ENCODE data around the gene GIPC3.

Gene GIPC3

GRCh38 chr19:3604227-3604986 is 19.1 kb downstream of the GIPC3 start:
- Histone ChIP-seq H3K27ac (no peak overlapping the region), H3K27me3 (ENCODE audit: insufficient read depth, low read depth, severe bottlenecking) (no peaks in the 10 kb centered on the region), H3K36me3 (no peaks in the 10 kb centered on the region), H3K9me3 (ENCODE audit: severe bottlenecking) (no peaks in the 10 kb centered on the region), H3K4me3 (ENCODE audit: low read depth, low read length) (no peak overlapping the region)
- TF ChIP-seq CTCF (IDR thresholded peaks at IDR 0.05; ENCODE audit: low read depth, low read length) = no peak
- DNase-seq = no peak

GRCh38 chr19:3604987-3605343 is 19.7 kb downstream of the GIPC3 start:
- H3K27ac ChIP-seq = no peak overlapping the region
- no peaks in the 10 kb centered on the region for H3K9me3 ChIP-seq (ENCODE audit: severe bottlenecking)
- no peak overlapping the region for H3K4me3 ChIP-seq (ENCODE audit: low read depth, low read length)
- no peak for TF ChIP-seq CTCF (IDR thresholded peaks at IDR 0.05; ENCODE audit: low read depth, low read length)
- H3K36me3 ChIP-seq = no peaks in the 10 kb centered on the region
- DNase-seq = no peak
- no peaks in the 10 kb centered on the region for H3K27me3 ChIP-seq (ENCODE audit: insufficient read depth, low read depth, severe bottlenecking)

- Histone ChIP-seq H3K36me3 (no peaks in the 10 kb centered on the region), H3K27ac (no peak overlapping the region), H3K27me3 (ENCODE audit: insufficient read depth, low read depth, severe bottlenecking) (no peaks in the 10 kb centered on the region), H3K4me3 (ENCODE audit: low read depth, low read length) (no peak overlapping the region), H3K9me3 (ENCODE audit: severe bottlenecking) (no peaks in the 10 kb centered on the region)
- DNase-seq = no peak
- TF ChIP-seq CTCF (IDR thresholded peaks at IDR 0.05; ENCODE audit: low read depth, low read length) = no peak
These were observed 20.1 kb downstream of the GIPC3 start for GRCh38 chr19:3605361-3605760.

GRCh38 chr19:3605770-3606169 is 20.5 kb downstream of the GIPC3 start:
- DNase-seq = no peak
- H3K27ac ChIP-seq = no peak overlapping the region
- TF ChIP-seq CTCF (IDR thresholded peaks at IDR 0.05; ENCODE audit: low read depth, low read length) = no peak
- H3K36me3 ChIP-seq = no peaks in the 10 kb centered on the region
- H3K4me3 ChIP-seq (ENCODE audit: low read depth, low read length) = peak overlapping the region; percentile 55
- H3K9me3 ChIP-seq (ENCODE audit: severe bottlenecking) = no peaks in the 10 kb centered on the region
- H3K27me3 ChIP-seq (ENCODE audit: insufficient read depth, low read depth, severe bottlenecking) = no peaks in the 10 kb centered on the region

GRCh38 chr19:3606174-3606689 is 21.0 kb downstream of the GIPC3 start:
- Histone ChIP-seq H3K4me3 (ENCODE audit: low read depth, low read length) (peak overlapping the region; percentile 55), H3K27me3 (ENCODE audit: insufficient read depth, low read depth, severe bottlenecking) (no peaks in the 10 kb centered on the region), H3K9me3 (ENCODE audit: severe bottlenecking) (no peaks in the 10 kb centered on the region), H3K27ac (peak overlapping the region; percentile 69), H3K36me3 (peaks cover under 1% of the 10 kb centered on the region; the same call in 1 of the 2 replicates)
- no peak for TF ChIP-seq CTCF (IDR thresholded peaks at IDR 0.05; ENCODE audit: low read depth, low read length)
- DNase-seq = peak; percentile 58

Measured in WERI-Rb-1 (cell line).